GM12891 (cell line): Measurements from ENCODE around the gene SETBP1.

Source experiments
- DNase-seq: peaks from one replicate; pipeline ENCODE4 v3.0.0; 2011; ENCODE audit warnings: low spot score; ENCODE audit not compliant: insufficient read length
- FAIRE-seq: peaks from 2 replicates; lab custom pipeline; 2011; peaks lifted over from hg19 to GRCh38; lab: Jason Lieb, UNC
- PAX5 ChIP-seq: IDR thresholded peaks from 2 replicates; pipeline ENCODE4 v1.6.1; 2011; ENCODE audit warnings: low read length, moderate library complexity, mild to moderate bottlenecking; ENCODE audit not compliant: insufficient read depth, severe bottlenecking
- POLR2A ChIP-seq: IDR thresholded peaks from 2 replicates; pipeline ENCODE4 v1.6.1; 2011; ENCODE audit warnings: low read depth, low read length, control low read depth
- POLR2AphosphoS5 ChIP-seq: IDR thresholded peaks from 2 replicates; pipeline ENCODE4 v1.6.1; 2011; ENCODE audit warnings: low read depth, low read length, control low read depth
- POU2F2 ChIP-seq: IDR thresholded peaks from 2 replicates; pipeline ENCODE4 v1.6.1; 2011; ENCODE audit warnings: low read depth, mild to moderate bottlenecking, control low read depth, low read length, moderate library complexity
- SPI1 ChIP-seq: IDR thresholded peaks from 2 replicates; pipeline ENCODE4 v1.6.1; 2011; ENCODE audit warnings: low read depth, low read length, control low read depth
- TAF1 ChIP-seq: IDR thresholded peaks from 2 replicates; pipeline ENCODE4 v1.6.1; 2011; ENCODE audit warnings: low read depth, low read length, control low read depth

Gene SETBP1

DNA sequence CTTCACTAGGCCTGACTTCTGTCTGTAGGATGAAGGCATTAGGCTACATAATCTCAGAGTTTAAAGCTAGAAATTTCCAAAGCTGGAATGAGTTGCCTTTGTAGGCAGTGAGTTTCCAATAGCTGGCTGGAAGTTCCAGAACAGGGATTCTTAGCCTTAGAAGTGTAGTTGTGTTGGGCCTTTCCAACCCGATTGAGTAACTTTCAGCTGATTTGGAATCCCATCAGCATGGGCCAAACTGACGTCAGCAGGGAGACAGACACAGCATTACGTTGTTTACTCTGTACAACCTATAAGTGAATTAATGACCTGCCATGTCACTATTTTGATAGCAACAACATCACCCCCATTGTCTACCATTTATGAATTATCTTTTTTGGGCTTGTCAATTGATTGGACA, 56.9 kb downstream of the SETBP1 start:
- TF ChIP-seq PAX5 (no peak), POLR2A (no peak), POLR2AphosphoS5 (no peak), SPI1 (no peak), POU2F2 (no peak), TAF1 (no peak)
- DNase-seq (no peak), FAIRE-seq (no peak)

DNA sequence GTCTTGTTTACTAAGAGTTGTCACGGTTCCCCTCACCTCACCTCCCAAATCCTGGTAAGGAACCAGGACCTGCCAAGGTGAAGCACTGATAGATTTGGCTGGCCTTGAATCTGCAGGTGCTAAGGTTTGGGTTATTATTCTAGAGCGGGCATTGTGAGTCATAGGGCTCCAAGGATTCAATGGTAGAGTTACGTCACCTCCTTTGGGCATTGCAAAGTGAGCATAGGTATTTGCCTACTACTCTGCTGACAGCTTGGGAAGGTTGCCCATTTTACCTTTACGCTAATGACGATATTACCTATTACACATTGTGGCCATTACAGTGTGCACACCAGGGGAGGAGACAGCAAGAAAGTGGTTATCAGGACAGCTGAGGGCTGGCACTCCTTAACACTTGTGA, 59.3 kb downstream of the SETBP1 start:
- no peak for FAIRE-seq
- TF ChIP-seq TAF1 (no peak), POLR2AphosphoS5 (no peak), POLR2A (no peak), POU2F2 (no peak)
- DNase-seq: no peak

DNA sequence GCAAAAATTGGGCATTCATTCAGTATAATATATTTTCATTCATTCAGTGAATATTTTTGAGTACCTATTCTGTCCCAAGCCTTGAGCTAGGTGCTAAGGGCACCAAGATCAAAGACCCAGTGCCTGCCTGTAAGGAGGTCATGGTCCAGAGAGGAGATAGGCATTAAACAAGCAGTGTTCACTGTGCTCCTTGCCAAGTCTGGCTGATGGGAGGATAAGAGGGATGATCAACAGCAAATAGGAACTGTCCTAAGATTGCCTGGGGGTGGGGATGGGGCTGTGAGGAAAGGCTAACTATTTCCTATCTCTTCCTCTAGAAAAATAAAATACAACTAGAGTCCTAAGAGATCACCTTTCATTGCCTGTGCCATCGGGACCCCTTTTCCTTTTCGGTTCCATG, 60.4 kb downstream of the SETBP1 start:
- no peak for TF ChIP-seq POU2F2
- DNase-seq (no peak), FAIRE-seq (no peak)

DNA sequence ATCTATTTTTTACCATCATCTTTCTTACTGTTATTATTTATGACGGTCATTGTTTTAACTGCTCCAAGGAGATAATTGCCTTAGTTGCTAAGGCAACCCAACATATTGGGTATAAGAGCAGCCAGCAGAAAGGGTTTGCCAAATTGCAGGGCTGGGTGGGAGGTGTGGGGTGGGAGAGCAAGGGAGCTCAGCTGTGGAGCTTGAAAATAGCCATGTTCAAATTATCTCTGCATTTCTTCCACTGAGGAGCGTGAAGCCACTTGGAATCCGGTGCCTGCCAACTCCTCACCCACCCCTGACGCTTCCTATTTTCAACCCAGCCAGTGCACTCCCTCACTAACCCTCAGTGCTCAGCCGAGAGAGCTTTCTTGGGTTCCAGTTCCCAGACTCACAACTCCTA, 60.8 kb downstream of the SETBP1 start:
- DNase-seq: no peak
- FAIRE-seq: no peak

DNA sequence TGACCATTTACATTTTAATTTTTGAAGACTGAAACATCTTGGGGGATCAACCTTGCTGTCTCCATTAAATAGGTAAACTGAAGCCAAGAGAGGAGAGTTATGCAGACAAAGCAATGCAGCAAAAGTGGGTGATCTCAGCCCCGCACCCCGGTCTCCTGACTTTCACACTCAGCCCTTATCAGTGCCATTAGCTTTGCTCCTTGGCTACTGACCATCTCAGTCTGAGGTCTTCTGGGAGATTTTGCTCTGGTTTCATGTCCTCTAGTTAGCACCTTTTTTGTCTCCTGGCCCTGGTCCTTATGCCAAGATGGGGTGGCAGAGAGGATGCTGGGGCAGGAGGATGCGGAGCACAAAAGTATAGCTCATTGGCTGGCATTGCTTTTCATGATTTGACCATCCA, 61.4 kb downstream of the SETBP1 start:
- FAIRE-seq: no peak
- DNase-seq: no peak
- no peak for TF ChIP-seq POLR2A
- no peak for TF ChIP-seq POLR2AphosphoS5

More for the DNA sequence above, 60.8 kb downstream of the SETBP1 start:
- TF ChIP-seq POU2F2 (no peak), PAX5 (no peak), SPI1 (no peak), TAF1 (no peak), POLR2AphosphoS5 (no peak), POLR2A (no peak)

DNA sequence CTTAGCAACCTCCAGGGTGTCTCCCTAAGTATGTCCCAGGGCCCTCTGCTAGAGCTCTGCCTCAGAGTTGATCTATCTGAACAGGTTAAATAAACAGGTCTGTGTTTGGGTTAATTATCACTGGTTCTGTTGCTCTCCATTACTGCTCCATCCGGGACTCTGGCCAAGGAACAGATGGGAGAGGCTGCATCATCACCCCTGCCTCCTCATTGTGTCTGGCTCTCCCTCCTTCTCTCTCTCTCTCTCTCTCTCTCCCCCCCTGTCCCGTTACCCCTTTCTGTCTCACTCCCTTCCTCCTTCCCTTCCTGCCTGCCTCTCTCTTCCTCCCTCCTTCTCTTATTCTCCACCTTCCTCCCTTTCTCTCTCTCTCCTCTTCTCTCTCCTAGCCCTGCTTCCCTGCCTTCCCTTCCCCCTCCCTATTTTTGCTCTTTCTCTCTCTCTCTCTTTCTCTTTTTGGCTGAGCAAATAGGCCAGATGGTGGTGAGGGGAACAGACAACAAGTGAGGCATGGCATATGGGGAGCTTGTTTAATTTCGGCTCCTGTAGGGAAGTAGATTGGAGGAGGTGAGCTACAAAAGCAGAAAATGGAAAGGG, 62.1 kb downstream of the SETBP1 start:
- no peak for DNase-seq
- TF ChIP-seq SPI1: no peak
- no peak for TF ChIP-seq POU2F2
- TF ChIP-seq PAX5: no peak
- TF ChIP-seq POLR2A: no peak
- no peak for TF ChIP-seq TAF1
- no peak for TF ChIP-seq POLR2AphosphoS5
- no peak for FAIRE-seq

DNA sequence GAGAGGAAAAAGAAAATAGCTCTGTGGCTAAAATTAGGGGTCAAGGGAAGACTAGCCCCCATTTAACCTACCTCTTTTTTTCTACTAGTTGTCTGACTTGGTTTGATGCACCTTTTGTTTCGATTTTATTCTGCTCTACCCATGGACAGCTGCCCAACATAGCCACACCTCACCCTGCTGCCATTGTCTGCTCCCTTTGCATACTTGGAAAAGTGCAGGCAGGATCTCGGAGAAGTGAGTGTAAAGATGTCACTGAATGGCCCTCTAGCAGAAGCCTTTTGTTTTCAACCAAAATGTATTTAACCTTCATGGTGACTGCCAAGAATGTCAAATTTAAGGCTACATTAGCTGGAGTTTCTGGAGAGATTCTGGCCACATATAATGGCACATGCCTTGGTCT, 62.9 kb downstream of the SETBP1 start:
- FAIRE-seq: no peak
- no peak for DNase-seq

DNA sequence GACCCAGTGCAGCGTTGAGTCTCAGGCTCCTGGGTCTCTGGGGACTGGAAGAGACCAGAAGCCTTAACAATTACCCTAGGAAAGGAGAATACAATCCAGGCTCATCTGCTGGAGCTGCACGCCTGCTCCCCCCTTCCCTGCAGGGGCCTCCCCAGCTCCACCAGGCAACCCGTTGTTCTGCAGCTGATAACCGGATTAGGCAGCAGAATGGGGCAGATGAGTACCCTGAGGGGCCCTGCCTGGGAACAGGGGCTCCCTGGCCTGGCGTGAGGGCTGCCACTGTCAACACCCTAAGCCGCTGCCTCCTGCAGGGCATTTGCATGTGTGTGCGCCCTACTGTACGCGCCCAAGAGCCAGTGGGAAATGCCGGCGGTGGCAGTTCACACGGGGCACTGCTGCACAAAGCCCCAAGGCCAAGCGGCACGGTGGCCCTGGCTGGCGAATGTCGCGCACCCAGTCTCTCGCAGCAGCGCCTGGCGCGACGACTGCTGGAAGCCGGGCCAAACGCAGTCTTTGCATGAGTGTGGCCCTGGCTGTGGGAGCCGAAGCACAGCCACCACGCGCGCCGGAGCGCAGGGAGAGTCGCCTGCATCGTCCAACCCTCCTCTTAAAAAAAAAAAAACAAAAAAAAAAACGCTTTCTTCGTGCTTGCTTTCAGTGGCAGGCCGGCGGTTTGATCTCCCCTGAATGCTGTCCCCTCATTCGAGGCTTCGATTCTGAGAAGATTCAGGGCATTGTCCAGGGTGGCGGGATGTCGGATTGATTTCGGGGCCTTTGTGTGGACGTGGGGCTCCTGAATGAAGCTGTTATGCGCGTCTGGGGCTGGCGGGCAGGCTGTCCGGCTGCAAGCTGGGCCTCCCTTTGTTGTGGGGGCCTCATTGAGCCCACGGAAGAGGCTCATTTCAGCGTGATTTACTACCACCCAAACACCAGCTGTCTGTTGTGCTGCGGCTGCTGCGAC, 63.8 kb downstream of the SETBP1 start:
- no peak for DNase-seq
- FAIRE-seq: no peak
- no peak for TF ChIP-seq TAF1
- TF ChIP-seq POLR2AphosphoS5: no peak
- no peak for TF ChIP-seq PAX5
- no peak for TF ChIP-seq POLR2A
- no peak for TF ChIP-seq POU2F2
- TF ChIP-seq SPI1: no peak

More for the DNA sequence above, 62.9 kb downstream of the SETBP1 start:
- TF ChIP-seq PAX5 (no peak), SPI1 (no peak), POLR2AphosphoS5 (no peak), POU2F2 (no peak), POLR2A (no peak), TAF1 (no peak)

DNA sequence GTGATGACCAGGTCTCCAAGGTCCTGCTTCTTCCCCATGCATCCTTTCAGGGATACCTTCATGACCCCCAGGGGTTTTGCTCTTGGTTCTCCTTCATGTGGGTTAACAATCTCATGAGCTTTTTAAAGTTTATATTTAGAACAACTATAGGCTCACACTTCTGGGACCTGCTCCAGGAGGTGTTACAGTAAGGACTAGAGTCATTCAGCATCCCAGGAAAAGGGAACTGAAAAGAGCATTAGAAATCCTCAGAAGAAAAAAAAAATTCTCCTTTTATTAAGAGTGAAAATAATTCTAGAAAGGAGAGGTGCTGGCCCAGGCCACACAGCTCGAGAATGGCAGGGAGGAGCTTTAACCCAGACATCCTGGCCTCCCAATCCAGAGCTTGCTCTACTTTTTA, 66.5 kb downstream of the SETBP1 start:
- FAIRE-seq (no peak), DNase-seq (no peak)
- TF ChIP-seq POU2F2 (no peak), SPI1 (peak; percentile 56)

DNA sequence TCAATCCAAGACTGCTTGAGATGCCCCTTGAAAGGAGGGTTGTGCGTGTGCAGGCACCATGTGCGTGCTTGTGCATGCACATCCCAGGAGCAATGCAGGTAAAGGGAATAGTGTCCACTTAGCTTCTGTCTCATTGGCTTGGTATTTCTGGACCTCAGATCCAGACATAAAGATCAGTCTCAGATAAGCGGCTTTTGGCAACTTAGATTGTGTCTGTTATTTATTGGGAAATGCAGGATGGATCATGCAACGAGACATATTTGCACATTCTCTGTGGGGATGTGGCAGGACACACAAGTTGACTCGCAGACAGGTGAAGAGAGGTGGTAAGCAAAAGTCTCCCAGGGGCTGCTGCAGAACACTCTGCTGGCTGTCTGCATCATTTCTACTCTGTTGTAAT, 67.9 kb downstream of the SETBP1 start:
- TF ChIP-seq POLR2A (no peak), PAX5 (no peak), TAF1 (no peak), SPI1 (no peak), POU2F2 (no peak), POLR2AphosphoS5 (no peak)
- no peak for DNase-seq
- FAIRE-seq: no peak

DNA sequence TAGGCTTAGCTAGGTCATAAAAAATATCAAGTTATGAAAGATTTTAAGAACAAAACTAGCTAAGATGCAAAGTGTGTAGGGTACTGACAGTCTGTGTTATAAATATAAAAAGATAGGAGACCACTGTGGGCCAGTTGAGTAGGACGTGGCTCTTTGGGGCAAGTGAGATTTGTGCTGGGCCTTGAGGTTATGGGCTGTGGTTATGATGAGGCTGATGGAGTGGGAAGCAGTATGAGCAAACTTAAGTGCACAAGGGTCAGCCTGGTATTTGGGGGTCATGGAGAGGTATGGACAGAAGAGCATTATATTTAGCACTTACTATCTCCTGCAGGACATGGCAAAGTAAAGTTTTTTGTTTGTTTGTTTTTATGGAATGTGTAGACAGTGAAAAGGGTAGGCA, 70.1 kb downstream of the SETBP1 start:
- TF ChIP-seq POLR2A (no peak), POU2F2 (no peak), SPI1 (no peak), TAF1 (no peak), PAX5 (no peak), POLR2AphosphoS5 (no peak)
- no peak for FAIRE-seq
- no peak for DNase-seq
